IPS-NIHi11 (cell line): ENCODE data around the gene SCUBE1.

Source experiments
- DNase-seq: peaks from one replicate; pipeline ENCODE4 v3.0.0; 2012; ENCODE audit warnings: mixed read lengths, low spot score

The SCUBE1 gene

DNA sequence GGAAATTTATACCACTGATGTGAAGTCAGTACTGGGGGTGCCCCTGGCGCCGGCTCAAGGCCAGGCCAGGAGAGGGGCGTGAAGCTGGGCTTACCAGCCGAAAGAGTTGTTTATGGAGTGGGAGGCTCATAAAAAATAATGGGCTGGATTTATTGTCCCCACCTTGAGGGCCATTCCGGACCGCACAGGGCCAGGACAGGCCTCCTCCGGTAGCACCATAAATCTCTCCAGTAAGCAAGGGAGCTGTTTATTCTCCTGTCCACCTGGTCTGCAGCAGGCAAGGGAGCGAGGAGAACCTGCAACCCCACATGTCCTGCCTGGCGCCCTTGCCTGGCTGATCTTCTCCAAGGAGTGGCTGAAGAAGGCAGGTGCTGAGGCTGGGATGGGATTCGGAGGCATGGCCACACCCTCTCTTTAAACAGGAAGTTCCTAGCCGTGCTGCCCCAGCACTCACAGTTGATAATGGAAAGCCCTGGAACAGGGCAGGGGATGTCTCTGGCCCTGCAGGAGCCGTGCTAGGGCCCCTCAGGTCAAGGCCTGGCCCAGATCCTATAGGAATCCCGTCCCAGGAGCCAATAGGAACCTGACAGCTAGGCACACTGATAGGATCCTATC, 65.1 kb downstream of the SCUBE1 start:
- no peak for DNase-seq

DNA sequence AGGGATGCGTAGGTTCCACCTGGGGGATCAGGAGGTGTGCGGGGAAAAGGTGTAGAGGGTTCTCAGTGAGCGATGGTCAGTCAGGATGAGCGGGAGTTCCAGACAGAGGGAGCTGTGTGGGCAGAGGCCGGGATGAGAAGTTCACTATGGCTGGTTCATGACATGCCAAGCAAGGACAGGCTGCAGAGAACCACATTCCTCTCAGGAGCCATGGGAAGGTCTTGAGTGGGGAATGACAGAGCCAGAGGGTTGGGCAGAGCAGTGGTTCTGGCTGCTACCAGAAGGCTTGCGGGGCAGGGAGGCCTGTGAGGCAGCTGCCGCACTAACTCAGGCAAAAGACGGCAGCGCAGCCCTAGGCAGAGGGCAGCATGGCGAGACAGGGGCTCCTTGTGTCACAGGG, 66.1 kb downstream of the SCUBE1 start:
- DNase-seq: no peak

DNA sequence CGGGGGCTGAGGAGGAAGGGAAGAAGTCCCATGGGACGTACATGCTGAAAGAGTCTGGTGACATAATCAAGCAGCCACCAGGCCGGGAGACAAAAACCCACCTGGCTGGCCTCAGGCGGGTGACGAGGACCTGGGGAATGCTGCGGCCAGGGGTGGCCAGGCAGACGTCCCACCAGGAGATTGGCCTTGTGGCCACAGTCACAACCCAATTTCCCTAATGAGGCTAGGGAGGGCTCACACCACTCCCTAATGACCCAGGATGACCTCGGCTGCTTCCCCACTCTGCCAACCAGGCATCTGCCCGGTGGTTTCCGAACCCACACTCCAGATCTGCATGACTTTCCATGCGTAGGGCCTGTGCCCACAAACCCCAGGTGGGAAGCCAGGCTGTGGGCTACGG, 66.9 kb downstream of the SCUBE1 start:
- DNase-seq: no peak

DNA sequence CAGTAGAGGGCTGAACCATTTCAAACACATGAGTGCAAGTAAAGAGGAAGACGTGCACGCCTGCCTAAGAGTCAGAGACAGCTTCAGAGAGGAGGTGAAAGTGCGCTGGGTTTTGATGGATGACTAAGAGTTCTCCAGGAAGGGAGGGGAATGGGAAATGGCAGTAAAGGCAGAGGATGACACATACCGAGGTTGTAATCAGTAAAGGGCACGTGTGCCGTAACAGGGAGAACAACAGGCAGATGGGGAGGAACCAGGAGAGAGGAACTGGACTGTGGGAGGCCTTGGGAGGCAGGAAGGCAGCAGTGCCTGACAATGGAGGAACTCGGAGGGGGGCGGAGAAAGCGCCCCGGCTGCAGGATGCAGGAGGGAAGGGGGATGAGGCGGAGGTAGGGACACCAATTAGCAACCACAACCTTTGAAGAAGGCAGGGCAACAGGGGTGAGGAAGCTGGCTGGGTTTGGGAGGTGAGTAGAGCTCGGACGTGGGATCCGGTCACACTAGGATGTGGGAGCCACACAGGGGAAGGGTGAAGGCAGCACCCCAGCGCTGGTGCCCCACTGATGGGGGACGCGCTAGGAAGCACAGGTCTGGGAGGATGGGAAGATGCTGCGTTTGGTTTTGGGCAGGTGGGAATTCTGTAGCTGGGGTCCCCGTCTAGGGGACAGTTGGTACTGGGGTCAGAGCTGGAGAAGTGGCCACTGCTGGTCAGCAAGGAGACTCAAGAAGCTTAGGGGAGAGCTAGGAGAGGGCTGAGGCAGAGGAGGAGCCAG, 67.4 kb downstream of the SCUBE1 start:
- peak; percentile 60 for DNase-seq

DNA sequence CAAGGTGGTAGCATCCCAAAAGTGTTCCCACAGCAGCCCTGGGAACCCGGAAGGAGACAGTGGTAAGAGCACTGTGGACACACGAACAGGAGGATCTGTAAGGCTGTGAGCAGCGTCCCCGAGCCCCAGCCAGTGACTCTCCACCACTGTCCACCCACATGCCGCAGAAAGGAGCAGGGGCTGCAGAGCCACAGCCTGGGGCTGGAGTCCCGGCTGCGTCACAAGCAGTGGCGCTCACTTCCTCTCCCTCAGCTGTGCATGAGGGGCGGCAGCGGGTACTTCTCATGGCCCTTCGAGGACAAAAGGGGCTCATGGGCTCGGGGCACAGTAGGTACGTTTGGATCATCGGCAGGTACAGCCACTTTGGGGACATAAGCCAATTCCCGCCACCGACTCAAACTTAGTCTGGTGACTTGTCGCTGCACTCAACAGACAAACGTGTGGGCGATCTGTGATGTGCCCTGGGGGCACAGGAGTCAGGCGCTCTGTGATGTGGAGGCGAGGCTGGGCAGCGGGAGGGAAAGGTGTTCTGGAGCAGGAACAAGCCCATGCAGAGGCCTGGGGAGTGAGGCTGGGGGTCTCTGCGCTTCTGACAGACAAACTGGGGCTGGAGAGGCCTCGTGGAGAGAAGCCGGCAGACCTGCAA, 68.5 kb downstream of the SCUBE1 start:
- no peak for DNase-seq

DNA sequence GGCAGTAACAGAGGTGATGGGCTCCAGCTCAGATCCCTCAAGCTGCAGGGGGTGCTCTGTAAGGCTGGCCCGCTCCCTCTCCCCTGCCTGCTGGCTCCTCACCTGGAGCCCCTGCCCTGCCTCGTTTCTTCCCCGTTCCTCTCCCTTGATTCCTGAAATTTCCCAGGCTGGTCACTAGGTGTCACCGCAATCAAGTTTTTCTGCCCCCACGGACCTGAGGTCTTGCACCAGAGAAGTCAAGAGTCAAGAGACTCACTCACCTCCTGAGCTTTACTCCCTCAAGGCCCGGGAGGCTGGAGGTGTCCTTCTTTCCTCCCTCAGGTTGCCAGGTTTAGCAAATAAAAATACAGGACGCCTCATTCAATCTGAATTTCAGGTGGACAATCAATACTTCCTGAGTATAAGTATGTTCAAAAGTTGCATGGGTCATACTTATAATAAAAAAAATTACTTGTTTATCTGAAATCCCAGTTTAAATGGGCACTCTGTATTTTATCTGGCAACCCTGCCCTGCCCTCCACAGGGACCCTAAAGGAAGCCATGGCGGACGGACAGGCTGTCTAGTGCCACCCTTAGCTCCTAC, 69.2 kb downstream of the SCUBE1 start:
- DNase-seq: peak; percentile 88

DNA sequence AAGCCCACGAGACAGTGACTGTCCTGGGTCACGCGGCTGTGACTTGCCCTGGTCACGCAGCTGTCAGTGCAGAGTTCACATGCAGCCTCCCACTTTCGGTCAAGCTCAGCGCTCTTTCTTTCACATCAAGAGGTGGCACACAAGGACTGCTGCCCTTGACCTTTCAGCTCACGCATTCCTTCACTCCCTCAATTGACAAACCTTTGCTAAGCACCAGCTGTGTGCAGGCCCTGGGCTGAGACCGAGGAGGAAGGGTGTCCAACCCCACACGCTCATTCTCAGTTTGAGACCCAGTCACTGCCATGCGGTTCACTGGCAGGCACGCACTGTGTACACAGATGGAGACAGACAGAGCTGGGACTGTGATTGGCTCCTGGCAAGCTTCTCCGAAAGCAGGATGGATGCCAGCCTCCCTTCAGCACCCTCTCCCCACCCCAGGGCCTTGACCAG, 70.3 kb downstream of the SCUBE1 start:
- DNase-seq: no peak

DNA sequence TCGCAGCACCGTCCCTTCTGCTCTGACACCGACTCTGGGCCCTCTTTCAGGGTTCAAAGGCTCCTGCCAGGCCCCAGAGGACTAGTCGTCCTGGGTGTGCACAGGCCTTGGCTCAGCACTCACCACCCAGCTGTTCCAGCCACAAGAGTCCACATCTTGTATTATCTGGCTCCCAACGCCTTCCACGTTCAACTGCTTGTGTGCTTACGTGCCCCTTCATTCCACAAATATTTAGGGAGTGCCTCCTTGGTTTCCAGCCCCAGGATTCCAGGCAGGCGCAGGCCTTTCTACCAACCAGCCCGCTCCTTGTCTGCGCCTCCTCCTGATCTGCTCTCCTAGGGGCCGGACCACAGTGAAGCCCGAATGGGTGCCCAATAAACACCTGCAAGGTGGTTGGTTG, 70.9 kb downstream of the SCUBE1 start:
- no peak for DNase-seq

DNA sequence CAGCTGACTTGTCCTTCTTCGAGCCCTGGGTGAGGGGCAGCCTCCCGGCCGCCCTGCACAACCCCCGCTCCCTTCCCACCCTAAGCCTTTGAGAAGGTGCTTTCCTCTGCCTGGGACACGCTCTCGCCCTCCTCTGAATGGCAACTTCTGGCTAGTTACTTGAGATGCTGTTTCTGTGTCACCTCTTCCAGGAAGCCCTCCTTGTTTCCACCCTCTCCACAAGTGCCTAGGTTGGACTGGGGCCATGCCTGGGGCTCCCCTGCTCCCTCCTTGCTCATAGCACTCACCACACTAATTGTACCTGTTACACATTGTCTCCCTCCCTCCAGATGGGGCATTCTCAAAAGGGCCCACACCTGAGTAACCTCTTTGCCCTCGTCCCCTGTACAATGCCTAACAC, 72.2 kb downstream of the SCUBE1 start:
- DNase-seq: no peak

DNA sequence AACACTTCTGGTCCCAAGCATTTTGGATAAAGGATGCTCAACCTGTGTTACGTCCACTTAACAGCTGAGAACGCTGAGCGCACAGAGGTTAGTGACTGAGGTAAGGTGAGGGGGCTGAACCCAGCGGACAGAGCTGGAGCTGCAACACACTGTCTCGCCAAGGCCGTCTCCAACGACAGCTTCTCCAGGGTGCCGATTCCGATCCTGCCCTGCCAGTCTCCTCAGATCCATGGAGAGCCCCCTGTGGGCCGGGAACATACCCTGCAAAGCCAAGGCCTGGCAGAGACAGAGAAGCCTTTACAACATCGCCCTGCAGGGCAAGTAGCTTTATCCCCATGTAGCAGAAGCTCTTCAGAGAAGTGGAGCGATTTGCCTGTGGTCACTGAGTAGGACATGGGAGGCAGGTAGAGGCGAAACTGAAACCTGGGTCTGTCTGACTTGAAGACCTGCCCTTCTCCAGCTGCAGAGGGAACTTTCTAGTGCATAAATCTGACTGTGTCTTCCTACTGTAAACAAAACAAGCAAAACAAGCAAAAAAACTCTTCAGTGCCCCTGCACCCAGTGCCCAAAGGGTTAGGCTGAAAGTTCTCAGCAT, 72.8 kb downstream of the SCUBE1 start:
- DNase-seq: peak; percentile 72

DNA sequence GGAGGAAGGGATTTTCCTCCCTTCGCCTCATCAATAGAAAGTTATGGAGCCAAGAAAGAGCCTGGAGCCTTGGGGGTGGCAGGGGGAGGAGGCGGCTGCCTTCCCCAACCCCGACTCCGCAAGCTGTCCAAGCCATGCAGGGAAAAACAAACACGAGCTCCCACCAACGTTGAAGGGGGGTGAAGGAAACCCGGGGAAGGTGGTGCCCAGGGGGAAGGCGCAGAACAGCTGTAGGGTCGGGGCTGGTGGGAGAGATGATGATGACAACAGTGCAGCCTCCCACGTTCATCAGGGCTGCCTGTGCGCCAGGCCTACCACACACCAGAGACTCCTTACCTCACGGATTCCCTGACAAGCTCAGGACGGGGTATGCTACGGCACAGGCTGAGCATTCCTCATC, 73.5 kb downstream of the SCUBE1 start:
- DNase-seq: no peak

DNA sequence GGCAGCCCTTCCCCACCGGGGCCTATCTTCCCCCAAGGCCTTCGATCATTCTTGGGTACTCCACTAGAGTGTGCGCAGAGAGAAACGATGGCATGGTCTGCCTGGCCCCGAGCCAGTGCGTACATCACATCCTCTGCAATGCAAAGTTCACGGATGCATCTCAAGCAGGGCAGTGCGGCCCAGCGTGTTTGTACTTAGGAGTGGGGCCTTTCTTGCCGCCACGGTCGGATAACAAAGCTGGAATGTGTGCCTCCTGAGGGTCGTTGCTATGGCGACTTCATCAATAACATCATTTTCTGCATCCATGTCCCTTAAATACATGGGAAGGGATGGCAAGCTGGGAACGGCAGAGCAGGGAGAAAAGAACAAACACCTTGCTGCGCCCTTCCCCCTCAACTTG, 73.9 kb downstream of the SCUBE1 start:
- no peak for DNase-seq

DNA sequence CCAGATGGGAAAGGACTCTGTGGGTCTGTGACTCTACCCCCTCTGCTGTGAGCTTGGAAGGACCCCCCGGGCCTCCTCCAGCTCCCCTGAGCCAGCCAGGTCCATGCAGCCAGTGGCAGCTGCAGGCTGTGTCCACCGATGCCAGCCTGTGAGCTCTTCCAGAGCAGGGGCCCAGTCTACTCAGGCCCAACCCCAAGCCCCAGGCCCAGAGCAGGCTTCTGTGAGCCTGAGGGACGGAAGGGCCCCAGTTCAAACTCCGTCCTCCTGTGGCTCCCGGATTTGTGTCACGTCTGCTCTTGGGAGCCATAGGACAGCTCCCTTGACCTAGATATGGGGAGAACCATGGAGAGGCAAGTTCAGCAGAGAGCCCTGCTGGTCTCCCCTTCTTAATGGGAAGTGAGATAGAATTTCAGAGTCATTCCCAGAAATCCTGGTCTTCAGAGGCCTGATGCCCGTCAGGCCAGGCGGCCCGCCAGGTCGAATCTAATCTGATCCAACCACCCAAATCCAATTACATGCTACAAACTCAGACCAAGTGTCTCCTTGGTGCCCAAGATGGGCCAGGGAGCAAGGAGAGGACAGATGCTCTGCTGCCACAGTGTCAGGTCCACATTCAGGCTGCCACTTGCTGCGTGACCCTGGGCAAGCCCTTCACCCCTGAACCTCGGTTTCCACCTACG, 75.1 kb downstream of the SCUBE1 start:
- no peak for DNase-seq

DNA sequence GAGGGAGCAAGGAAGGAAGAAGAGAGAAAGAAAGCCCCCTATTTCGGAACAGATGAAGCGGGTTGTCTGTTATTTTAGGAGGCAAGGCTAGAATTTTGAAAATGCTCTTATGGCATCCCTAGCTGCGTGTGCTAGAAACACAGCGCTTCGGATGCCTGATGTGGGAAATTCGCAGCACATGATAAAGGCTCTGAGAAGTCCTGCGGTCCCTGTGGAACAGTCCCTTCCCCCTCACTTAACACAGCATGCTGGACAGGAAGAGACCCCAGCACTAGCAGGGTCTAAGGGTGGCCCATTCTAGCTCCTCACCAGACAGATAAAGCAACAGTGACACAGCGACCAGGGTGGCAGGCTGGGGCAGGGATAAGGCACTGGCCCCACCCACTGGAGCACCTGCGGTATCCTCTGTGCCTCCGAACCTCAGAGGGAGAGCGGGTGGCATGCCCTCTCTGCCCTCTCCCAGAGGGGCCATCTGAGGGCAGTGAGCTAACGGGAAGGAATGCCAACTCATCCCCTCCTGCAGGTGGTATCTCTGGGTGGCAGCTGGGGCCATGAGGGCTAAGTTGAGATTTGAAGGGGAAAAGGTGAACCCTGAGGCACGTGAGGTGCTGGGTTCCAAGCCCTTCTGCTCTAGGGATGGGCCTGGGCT, 75.7 kb downstream of the SCUBE1 start:
- DNase-seq: no peak

DNA sequence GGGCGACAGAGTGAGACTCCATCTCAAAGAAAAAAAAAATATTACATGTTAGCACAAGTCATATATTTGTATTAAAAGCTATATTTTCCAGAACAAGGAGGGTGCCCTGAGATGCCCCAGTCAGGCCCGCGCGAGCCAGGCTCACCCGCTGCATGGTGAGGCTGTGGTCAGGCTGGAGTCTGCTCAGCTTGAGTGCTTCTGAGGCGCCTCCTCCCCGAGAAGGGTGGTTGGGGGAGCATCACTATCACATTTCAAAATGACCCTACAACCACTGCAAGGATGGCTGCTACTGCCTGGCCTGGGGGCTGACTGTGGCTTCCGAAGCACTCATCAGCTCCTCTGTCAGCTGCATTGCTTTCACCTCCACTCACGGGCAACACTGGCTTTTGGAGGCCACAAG, 77.1 kb downstream of the SCUBE1 start:
- no peak for DNase-seq

DNA sequence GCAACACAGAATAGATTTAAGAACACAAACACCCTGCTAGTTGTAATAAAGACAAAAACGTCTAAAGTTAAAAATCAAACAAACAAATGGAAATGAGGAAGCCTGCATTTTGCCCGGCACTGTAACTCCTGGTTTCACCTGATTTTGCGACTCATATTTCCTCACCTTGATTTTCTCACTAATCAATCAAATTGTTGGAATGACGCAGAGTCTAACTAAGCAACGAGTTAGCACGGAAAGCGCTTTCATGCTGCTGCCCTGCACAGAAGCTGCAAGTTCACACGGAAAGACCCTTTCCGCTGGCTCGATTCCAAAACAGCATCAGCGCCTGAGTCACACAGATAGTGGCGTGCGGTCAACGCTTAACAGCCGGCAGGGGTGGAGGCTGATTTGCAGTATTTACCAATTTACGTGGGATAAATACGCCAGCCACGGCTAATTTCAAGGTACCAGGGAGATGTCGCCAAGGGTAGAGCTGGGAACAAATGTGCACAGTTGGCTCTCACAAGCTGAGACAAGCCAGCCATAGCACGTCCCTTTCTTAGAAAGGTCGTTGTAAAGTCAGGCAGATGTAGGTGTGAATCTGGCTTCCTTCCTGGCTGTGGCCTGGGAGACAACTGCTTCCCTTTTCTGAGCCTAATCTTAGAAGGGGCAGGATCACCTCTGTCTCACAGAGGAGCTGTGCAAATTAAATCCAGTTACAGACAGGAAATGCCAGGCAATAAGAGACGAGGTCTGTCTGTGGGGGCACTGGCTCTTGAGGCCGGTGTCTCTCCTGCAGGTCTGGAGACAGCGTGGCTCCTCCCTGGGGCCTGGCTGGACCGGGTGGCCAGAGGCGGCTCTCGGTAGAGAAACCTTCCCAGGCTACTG, 79.3 kb downstream of the SCUBE1 start:
- no peak for DNase-seq

DNA sequence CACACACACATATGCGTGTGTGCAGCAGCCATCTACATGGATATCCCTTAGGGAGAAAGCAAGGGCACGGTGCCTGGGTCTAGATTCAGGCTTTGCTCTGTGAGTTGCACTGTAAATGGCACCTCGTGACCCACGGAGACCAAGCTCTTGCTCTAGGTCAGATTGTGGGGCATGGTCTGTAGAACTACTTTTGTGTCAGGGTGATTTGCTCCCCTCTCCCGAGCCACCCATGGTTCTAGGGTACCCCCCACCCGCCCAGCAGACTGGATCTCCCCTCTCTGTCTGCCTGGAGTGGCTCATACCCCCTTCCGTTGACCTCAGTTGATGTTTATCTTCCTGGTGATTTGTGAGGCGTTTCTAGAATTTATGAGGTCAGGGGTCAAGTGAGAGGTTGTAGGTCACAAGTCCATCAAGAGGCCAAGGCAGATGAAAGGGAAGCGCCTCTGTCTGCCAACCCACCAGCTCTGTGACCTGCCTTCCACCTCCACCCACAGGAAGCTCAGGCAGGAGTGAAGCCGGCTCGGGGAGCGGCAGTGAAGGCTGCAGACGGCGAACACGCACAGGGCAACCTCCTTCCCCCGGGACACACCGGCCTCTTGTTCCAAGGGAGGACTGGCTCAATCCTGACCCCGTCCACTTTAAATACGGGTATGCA, 80.1 kb downstream of the SCUBE1 start:
- no peak for DNase-seq

DNA sequence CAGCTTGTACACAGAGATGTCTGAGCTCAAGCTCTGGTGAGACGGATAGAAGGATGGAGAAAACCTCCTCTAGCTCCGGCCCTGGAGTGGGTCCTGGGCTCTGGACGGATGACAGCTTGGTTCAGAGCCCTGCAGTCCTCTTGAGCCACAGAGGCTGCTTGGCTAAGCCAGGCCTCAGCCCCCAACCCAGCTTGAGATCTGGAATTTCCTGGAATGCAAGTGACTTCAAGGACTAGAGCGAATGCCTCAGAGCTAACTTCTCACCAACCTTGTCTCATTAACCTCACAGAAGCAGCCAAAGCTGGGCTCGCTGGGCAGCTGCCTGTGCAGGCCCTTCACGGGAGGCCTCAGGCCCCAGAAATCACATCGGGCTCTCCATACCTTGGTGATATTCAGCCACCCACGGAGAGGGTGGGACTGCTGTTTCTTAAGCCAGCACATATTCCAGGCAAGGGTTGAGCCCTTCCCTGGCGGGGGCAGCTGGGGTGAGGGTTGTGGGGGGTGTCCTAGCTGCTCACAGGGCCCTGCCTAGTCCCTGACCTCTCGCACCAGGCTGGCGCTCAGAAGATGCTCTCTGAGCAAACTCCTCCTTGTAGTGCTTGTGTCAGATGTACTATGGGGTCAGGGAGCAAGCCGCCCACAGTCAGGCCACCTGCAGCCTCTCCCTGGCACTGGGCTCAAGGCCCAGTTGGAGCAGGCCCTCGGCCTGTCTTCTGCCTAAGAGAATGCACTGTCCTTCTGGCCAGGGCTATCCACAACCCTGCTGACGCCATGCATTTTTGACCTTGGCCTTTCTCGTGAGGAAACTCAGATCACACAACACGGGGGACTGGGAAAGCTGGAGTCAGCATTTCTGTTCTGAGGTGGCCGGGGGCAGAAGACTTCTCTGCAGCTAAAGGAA, 82.6 kb downstream of the SCUBE1 start:
- DNase-seq: peak; percentile 42

DNA sequence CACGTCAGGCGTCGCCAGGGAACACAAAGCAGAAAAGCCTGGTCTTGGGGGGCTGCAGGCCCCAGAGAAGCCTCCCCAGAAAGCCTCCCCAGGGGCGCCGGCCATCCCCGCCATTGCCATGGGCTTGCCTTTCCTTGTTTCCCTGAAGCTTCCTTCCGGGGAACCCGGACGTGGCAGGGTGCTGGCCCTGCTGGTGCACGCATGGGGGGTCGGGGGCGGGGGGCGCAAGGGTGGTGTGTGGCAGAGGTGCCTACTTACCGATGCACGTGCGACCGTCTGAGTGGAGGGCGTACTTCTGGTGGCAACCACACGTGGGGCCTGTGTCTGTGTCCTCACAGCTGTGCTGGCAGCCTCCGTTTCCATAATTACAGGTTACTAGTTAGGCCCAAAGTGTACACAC, 85.2 kb downstream of the SCUBE1 start:
- no peak for DNase-seq
